T-cell (primary cell): ENCODE measurements around the gene RRP1B. TPM values are rescaled to one million over a fixed set of nuclear protein-coding genes. Genes with fewer than 3 reads are reported as not detected.

Experiments
- ATAC-seq, 4 experiments: fragments of 200-7000 bp in 3 of 4; fragments of 150-1000 bp in 1 of 4; cut with Tn5 transposase; replicated peaks in 1 of 4; 1 replicate in 3 of 4; 2 replicates in 1 of 4; pipeline ENCODE4 v1.10.0; 2021; ENCODE audit warnings: moderate library complexity in 3 of 4, mild to moderate bottlenecking in 2 of 4, moderate number of reproducible peaks in 1 of 4
- CTCF ChIA-PET, 2 donors: fragments of 300-600 bp; sonication (Branson Sonifier 250); formaldehyde crosslinking; loops; one replicate each; lab custom pipeline; 2022; ENCODE audit warnings: antibody characterized with exemption in 2 of 2; lab: Charles Lee
- POLR2A ChIA-PET, 2 donors: fragments of 300-600 bp; sonication (Branson Sonifier 250); formaldehyde crosslinking; loops; one replicate each; lab custom pipeline; 2022; ENCODE audit warnings: antibody characterized with exemption in 2 of 2; lab: Charles Lee
- DNase-seq, 35 experiments: peaks; one replicate each; pipeline versions ENCODE4 v3.0.0 to v3.0.0-alpha.2; 2013 to 2023
- H3K27ac ChIP-seq: one replicate; pipeline ENCODE4 v1.5.1; 2013; ENCODE audit warnings: low read length
- H3K27me3 ChIP-seq, 2 experiments: replicated peaks in 1 of 2; 1 replicate in 1 of 2; 2 replicates in 1 of 2; pipeline versions ENCODE4 v1.6.1 to v1.7.0; 2013; ENCODE audit warnings: low read length in 1 of 2, mixed read lengths in 1 of 2; ENCODE audit not compliant: control insufficient read depth in 2 of 2, insufficient read depth in 2 of 2; ENCODE audit errors: extremely low read depth in 1 of 2
- H3K36me3 ChIP-seq, 2 donors: 1 replicate in 1 of 2; 2 replicates in 1 of 2; pipeline versions ENCODE4 v1.6.1 to v1.7.0; 2013; ENCODE audit warnings: low read length in 1 of 2; ENCODE audit not compliant: control insufficient read depth in 2 of 2, insufficient read depth in 1 of 2; ENCODE audit errors: extremely low read depth in 1 of 2
- H3K4me1 ChIP-seq, 2 experiments: 1 replicate in 1 of 2; 2 replicates in 1 of 2; pipeline versions ENCODE4 v1.6.1 to v1.7.0; 2013; ENCODE audit warnings: low read length in 2 of 2, mixed read lengths in 1 of 2; ENCODE audit not compliant: insufficient read depth in 2 of 2, control insufficient read depth in 1 of 2; ENCODE audit errors: extremely low read depth in 1 of 2
- H3K4me3 ChIP-seq, 2 donors: 1 replicate in 1 of 2; 2 replicates in 1 of 2; pipeline versions ENCODE4 v1.5.1 to v1.7.0; 2013; ENCODE audit warnings: mild to moderate bottlenecking in 2 of 2, low read length in 1 of 2, moderate library complexity in 1 of 2; ENCODE audit not compliant: control insufficient read depth in 1 of 2; ENCODE audit errors: extremely low read depth in 1 of 2
- H3K9me3 ChIP-seq: 2 replicates; pipeline ENCODE4 v1.7.0; 2013
- H3K27ac Mint-ChIP-seq, 2 donors: one replicate each; pipeline ENCODE4 v1.8.0; 2020 to 2021; ENCODE audit warnings: mild to moderate bottlenecking in 2 of 2, mixed read lengths in 2 of 2
- H3K27me3 Mint-ChIP-seq, 2 donors: one replicate each; pipeline ENCODE4 v1.8.0; 2021 to 2022; ENCODE audit warnings: mixed read lengths in 2 of 2
- H3K36me3 Mint-ChIP-seq: one replicate; pipeline ENCODE4 v1.8.0; 2021; ENCODE audit warnings: mixed read lengths
- H3K4me1 Mint-ChIP-seq, 3 donors: one replicate each; pipeline ENCODE4 v1.8.0; 2020 to 2022; ENCODE audit warnings: mixed read lengths in 3 of 3, mild to moderate bottlenecking in 1 of 3
- H3K4me3 Mint-ChIP-seq, 3 donors: one replicate each; pipeline ENCODE4 v1.8.0; 2020 to 2022; ENCODE audit warnings: mild to moderate bottlenecking in 3 of 3, mixed read lengths in 3 of 3, moderate library complexity in 3 of 3
- H3K9me3 Mint-ChIP-seq, 3 donors: one replicate each; pipeline ENCODE4 v1.8.0; 2020 to 2022; ENCODE audit warnings: mixed read lengths in 3 of 3
- WGBS: methylation state at CpG from one replicate; pipeline ENCODE4 v1.1.5; 2013; ENCODE audit warnings: missing lambda C conversion rate; ENCODE audit not compliant: insufficient coverage; 5-methylcytosine and 5-hydroxymethylcytosine counted together
- total RNA-seq, 35 experiments: library from RNA in 6 of 35; stranded (reverse) in 6 of 35; fragments of 120-200 nt in 1 of 35; gene quantifications; one replicate each; pipeline versions ENCODE4 v1.2.1 to v1.2.4 and lab custom pipeline; 2013 to 2026

The RRP1B gene
- total RNA-seq, 5 donors from 2014 or later (not counting 1 experiment from before 2014, with no cell fraction given): 33.9 to 39.3 (median 37.8) TPM

DNA sequence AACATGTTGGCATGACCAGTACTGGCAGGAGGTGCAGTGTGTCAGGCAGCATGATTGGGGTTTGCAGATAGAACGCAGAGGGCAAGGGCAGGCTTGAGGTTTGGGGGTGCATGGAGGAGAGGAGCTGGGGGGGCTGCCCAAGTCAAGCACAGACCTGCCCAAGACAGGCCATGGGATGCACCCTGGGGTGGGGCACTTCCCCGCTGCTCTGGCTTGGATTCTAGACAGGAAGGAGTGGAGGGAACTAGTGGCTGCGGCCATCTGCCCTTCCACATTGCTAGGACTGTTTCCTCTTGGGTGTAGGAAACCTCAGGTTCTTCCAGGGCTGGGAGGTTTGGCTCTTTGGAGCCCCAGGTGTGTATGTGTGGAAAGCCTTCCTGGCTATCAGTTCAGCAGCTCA is 62.6 kb downstream of the RRP1B start:
- Mint-ChIP-seq H3K36me3 (no peaks in the 10 kb centered on the region), H3K4me3 (peak overlapping the region in 2 of 3 donors; percentile 2 to 85), H3K27me3 (no peaks in the 10 kb centered on the region), H3K9me3 (no peaks in the 10 kb centered on the region), H3K27ac (no peak overlapping the region), H3K4me1 (peaks cover 45 to 50% (median 50%) of the 10 kb centered on the region in 3 donors)
- 90% methylated on average over 2 of the region's 3 CpGs for WGBS
- Histone ChIP-seq H3K4me3 (no peak overlapping the region), H3K4me1 (peaks cover 9 to 57% of the 10 kb centered on the region in 2 experiments), H3K9me3 (no peaks in the 10 kb centered on the region), H3K27ac (no peak overlapping the region), H3K36me3 (peaks cover 0 to 14% of the 10 kb centered on the region in 2 donors), H3K27me3 (peaks cover 0 to 6% of the 10 kb centered on the region in 2 experiments)
- ChIA-PET CTCF (interaction anchor here in 1 of 2 donors (0.5 kb wide), 1 partner anchor 1553 kb away, joined by 4 read pairs; no protein-coding TSS in a partner anchor), POLR2A (no interaction called here)
- DNase-seq: no peak
- no peak for ATAC-seq

GRCh38 chr21:43723648-43724047 is 64.3 kb downstream of the RRP1B start:
- CTCF ChIA-PET: interaction anchor here in 1 of 2 donors (0.7 kb wide), 1 partner anchor 62 kb away, joined by 3 read pairs; no protein-coding TSS in a partner anchor
- no peaks in the 10 kb centered on the region for H3K9me3 ChIP-seq
- H3K36me3 Mint-ChIP-seq: no peaks in the 10 kb centered on the region
- peaks cover 0 to 14% of the 10 kb centered on the region in 2 donors for H3K36me3 ChIP-seq
- no peak overlapping the region for H3K4me3 ChIP-seq
- POLR2A ChIA-PET: no interaction called here
- H3K27me3 Mint-ChIP-seq: no peaks in the 10 kb centered on the region
- H3K27me3 ChIP-seq: peaks cover 0 to 6% of the 10 kb centered on the region in 2 experiments
- H3K4me1 Mint-ChIP-seq: peaks cover 60 to 66% (median 63%) of the 10 kb centered on the region in 3 donors
- H3K4me1 ChIP-seq: peaks cover 23 to 67% of the 10 kb centered on the region in 2 experiments
- DNase-seq (no peak), ATAC-seq (no peak)
- H3K9me3 Mint-ChIP-seq: no peaks in the 10 kb centered on the region
- 98% methylated on average over 12 of the region's 12 CpGs for whole genome bisulfite sequencing
- H3K27ac ChIP-seq: no peak overlapping the region
- H3K27ac Mint-ChIP-seq: no peak overlapping the region
- H3K4me3 Mint-ChIP-seq: no peak overlapping the region

GRCh38 chr21:43726686-43727518 is 67.5 kb downstream of the RRP1B start:
- POLR2A ChIA-PET: no interaction called here
- H3K4me1 Mint-ChIP-seq: peaks cover 52 to 69% (median 65%) of the 10 kb centered on the region in 3 donors

GRCh38 chr21:43727519-43728153 is 68.3 kb downstream of the RRP1B start:
- no peaks in the 10 kb centered on the region for H3K36me3 Mint-ChIP-seq
- H3K9me3 Mint-ChIP-seq: no peaks in the 10 kb centered on the region
- no peaks in the 10 kb centered on the region for H3K9me3 ChIP-seq
- CTCF ChIA-PET: interaction anchor here in 1 of 2 donors (0.6 kb wide), 1 partner anchor 8 kb away, joined by 3 read pairs; no protein-coding TSS in a partner anchor
- H3K27ac Mint-ChIP-seq: peak overlapping the region in 1 of 2 donors; percentile 76
- H3K27me3 Mint-ChIP-seq: no peaks in the 10 kb centered on the region
- peaks cover 17 to 73% of the 10 kb centered on the region in 2 experiments for H3K4me1 ChIP-seq
- H3K27me3 ChIP-seq: no peaks in the 10 kb centered on the region
- H3K4me3 ChIP-seq: peak overlapping the region; percentile 55 to 77
- H3K36me3 ChIP-seq: peaks cover 0 to 14% of the 10 kb centered on the region in 2 donors
- no peak for ATAC-seq
- peak overlapping the region; percentile 80 for H3K27ac ChIP-seq
- peak overlapping the region; percentile 52 to 88 (median 81) for H3K4me3 Mint-ChIP-seq
- 84% methylated on average over 9 of the region's 10 CpGs for WGBS
- DNase-seq: no peak
- POLR2A ChIA-PET: no interaction called here
- peaks cover 49 to 64% (median 61%) of the 10 kb centered on the region in 3 donors for H3K4me1 Mint-ChIP-seq

More at GRCh38 chr21:43726686-43727518, 67.5 kb downstream of the RRP1B start:
- H3K4me1 ChIP-seq: peaks cover 17 to 68% of the 10 kb centered on the region in 2 experiments
- H3K36me3 ChIP-seq: peaks cover 0 to 14% of the 10 kb centered on the region in 2 donors
- Mint-ChIP-seq H3K36me3 (no peaks in the 10 kb centered on the region), H3K27ac (peak overlapping the region in 1 of 2 donors; percentile 76), H3K4me3 (peak overlapping the region; percentile 52 to 88 (median 59)), H3K27me3 (no peaks in the 10 kb centered on the region), H3K9me3 (no peaks in the 10 kb centered on the region)
- no peak overlapping the region for H3K27ac ChIP-seq
- H3K9me3 ChIP-seq: no peaks in the 10 kb centered on the region
- H3K27me3 ChIP-seq: no peaks in the 10 kb centered on the region
- ATAC-seq: no peak
- no peak overlapping the region for H3K4me3 ChIP-seq
- DNase-seq: peak in 1 of 35 experiments; percentile 18
- 77% methylated on average over 15 of the region's 21 CpGs for WGBS
- CTCF ChIA-PET: no interaction called here

- H3K36me3 Mint-ChIP-seq: no peaks in the 10 kb centered on the region
- Histone ChIP-seq H3K9me3 (no peaks in the 10 kb centered on the region), H3K4me1 (peaks cover 17 to 76% of the 10 kb centered on the region in 2 experiments), H3K36me3 (peaks cover 0 to 14% of the 10 kb centered on the region in 2 donors), H3K27ac (peak overlapping the region; percentile 80), H3K4me3 (peak overlapping the region; percentile 55 to 77), H3K27me3 (no peaks in the 10 kb centered on the region)
- no peaks in the 10 kb centered on the region for H3K9me3 Mint-ChIP-seq
- no peak for DNase-seq
- peak overlapping the region; percentile 75 to 88 (median 81) for H3K4me3 Mint-ChIP-seq
- no peaks in the 10 kb centered on the region for H3K27me3 Mint-ChIP-seq
- WGBS: 100% methylated on average over 1 of the region's 7 CpGs
- POLR2A ChIA-PET: no interaction called here
- CTCF ChIA-PET: interaction anchor here in 1 of 2 donors (0.6 kb wide), 1 partner anchor 9 kb away, joined by 3 read pairs; no protein-coding TSS in a partner anchor
- no peak for ATAC-seq
- H3K27ac Mint-ChIP-seq: peak overlapping the region; percentile 23 to 84
- peaks cover 49 to 67% (median 56%) of the 10 kb centered on the region in 3 donors for H3K4me1 Mint-ChIP-seq
Measured at GRCh38 chr21:43728154-43728466, 68.8 kb downstream of the RRP1B start.
